Measurements from ENCODE around the gene FZD1.

DNA sequence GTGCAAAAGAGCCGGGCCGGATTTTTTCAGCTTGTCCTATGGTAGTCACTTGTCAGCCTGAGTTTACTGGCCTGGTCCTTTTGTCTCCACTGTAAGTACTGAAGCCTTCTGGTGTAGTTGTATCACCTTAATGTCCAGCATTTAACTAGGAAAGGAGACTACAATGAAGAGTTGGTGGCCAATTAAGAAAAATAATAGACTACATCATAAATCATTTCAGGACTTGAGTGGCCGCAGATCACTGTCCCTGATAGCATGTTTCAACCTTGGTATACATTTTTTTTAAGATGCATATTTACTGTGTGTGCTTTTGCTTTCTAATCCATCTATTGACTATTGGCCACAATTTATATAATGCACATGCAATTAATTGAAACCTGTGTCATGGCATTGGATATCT, 6.1 kb downstream of the FZD1 start:
- TF ChIP-seq CTCF (IDR thresholded peaks at IDR 0.05), result no peak
- TF ChIP-seq EZH2 (IDR thresholded peaks at IDR 0.05), result no peak

Data from neural progenitor cell (in vitro differentiated cells).